GM19193 (cell line): ENCODE measurements around the gene ARRDC5.
A peak's percentile ranks its signal among the peaks of the same experiment; 100 is the strongest.

Source experiments
- POLR2A ChIP-seq: IDR thresholded peaks from 4 replicates; pipeline ENCODE4 v1.6.1; 2011; ENCODE audit not compliant: insufficient read depth, insufficient read length; ENCODE audit errors: extremely low read depth

The ARRDC5 gene

DNA sequence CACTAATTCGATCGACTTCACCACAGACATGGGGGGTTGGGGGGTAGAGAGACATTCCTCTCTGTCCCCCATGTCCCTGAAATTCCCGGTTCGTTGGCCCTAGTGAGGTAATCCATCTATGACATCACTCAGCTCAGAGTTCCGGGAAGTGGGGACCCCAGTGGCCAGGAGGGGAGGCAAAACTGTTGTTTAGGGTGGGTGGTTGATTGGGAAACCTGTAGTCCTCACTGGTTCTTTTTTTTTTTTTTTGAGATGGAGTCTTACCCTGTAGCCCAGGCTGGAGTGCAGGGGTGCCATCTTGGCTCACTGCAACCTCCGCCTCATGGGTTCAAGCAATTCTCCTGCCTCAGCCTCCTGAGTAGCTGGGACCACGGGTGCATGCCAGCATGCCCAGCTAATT, at the start of gene ARRDC5:
Gene ARRDC5, minus strand, starts transcription at position 101 of the 400 bp plus-strand sequence. Its CDS starts 71 bp downstream, at position 30.
- TF ChIP-seq POLR2A, result no peak

GRCh38 chr19:4951656-4952055, 49.0 kb upstream of the ARRDC5 start:
- no peak for TF ChIP-seq POLR2A

GRCh38 chr19:4939466-4939865, 36.8 kb upstream of the ARRDC5 start:
- TF ChIP-seq POLR2A, result no peak

DNA sequence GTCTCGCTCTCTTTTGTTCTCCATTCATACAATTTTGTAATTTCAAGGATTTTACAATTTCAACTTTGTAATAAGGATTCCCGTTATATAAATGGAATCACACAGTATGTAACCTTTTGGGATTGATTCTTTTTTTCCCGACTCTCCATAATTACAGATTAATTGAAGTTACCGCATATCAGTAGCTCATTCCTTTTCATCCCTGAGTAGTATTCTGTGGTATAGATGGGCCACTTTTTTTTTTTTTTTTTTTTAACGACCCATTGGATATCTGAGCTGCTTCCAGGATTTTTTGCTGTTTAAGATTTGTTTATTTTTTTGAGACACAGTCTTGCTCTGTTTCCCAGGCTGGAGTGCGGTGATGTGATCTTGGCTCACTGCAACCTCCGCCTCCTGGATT, 34.4 kb upstream of the ARRDC5 start:
- TF ChIP-seq POLR2A, result no peak

- TF ChIP-seq POLR2A, result no peak
Measured at GRCh38 chr19:4935444-4935843, 32.7 kb upstream of the ARRDC5 start.

- TF ChIP-seq POLR2A, result no peak
Measured at GRCh38 chr19:4933528-4933927, 30.8 kb upstream of the ARRDC5 start.

DNA sequence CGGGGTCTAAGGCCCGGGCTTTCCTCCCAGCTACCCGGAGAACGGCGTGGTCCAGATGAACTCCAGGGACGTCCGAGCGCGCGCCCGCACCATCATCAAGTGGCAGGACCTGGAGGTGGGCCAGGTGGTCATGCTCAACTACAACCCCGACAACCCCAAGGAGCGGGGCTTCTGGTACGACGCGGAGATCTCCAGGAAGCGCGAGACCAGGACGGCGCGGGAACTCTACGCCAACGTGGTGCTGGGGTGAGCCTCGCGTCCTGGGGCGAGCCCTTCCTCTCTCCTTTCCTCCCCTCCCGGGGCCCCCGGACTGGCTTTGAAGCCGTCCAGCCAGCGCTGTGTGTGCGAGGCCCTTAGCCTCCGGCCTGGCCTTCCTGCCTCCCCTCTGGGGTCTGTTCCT, 30.0 kb upstream of the ARRDC5 start:
- TF ChIP-seq POLR2A, result no peak

DNA sequence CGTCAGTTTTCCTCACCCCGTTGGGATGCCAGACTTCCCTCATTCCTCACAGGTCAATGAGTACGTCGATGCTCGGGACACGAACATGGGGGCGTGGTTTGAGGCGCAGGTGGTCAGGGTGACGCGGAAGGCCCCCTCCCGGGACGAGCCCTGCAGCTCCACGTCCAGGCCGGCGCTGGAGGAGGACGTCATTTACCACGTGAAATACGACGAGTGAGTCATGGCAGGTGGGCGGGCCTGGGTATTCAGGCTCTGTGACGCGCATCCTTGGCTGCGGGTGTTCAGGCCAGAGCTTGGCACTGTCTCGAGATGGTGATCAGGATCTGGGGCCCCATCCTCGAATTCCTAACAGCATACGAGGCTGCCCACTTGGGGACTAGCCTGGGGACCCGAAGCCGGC, 28.0 kb upstream of the ARRDC5 start:
- no peak for TF ChIP-seq POLR2A

- no peak for TF ChIP-seq POLR2A
Measured at GRCh38 chr19:4929186-4929585, 26.5 kb upstream of the ARRDC5 start.

DNA sequence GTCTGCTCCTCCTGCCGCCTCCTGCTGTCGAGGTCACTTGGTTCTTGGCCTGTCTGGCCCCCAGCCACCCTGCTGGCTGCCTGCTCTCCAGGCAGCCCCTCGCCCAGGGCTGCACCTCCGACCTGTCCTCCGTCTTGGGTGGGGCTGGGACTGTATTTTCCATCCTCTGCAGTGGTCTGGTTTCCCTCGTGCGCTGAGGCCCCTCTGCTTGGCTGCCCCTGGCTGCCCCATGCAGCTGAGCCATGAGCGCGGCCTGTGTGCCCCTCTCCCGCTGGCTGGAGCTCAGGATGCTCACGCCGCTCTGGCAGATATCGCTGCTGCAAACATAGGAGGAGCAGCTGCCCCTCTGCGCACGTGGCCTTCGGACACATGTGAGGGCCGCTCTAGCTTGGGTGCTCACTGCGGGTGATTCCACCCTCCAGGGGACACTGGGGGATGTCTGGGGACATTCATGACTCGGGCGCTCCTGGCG, 20.6 kb upstream of the ARRDC5 start:
- TF ChIP-seq POLR2A, result no peak

DNA sequence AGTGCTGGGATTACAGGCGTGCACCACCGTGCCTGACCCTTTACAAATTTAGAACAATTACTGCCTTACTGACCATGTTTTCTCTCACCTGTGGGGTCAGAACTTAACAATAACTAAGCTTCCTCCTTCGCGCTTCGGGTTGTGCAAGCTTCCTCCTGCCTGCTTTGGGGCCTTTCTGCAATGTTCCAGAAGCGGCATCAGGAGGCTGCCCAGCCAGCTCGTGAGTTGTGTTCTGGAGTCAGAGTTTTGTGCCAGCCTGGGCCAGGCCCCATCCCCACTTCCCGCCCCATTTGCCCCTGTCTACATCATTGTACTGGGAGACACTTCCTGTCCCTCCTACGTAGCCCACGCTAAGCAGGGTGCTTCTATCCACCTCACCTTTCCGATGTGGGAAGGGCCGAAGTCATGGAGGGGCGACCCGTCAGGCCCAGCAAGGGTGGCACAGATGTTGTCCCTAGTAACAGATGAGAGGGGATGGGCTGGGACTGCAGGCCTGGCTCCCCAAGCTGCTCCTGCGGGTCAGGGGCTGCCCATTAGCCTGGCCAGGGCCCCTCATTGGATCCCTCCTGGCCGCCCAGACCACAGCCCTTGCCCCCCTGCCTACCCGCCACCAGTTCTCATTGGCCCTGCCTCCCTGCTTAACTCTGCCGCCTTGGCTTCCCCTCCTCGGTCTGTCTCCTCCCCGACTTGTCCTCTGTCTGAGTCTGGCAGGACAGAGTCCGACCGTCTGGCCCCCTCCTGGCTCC, 20.0 kb upstream of the ARRDC5 start:
- TF ChIP-seq POLR2A, result no peak

DNA sequence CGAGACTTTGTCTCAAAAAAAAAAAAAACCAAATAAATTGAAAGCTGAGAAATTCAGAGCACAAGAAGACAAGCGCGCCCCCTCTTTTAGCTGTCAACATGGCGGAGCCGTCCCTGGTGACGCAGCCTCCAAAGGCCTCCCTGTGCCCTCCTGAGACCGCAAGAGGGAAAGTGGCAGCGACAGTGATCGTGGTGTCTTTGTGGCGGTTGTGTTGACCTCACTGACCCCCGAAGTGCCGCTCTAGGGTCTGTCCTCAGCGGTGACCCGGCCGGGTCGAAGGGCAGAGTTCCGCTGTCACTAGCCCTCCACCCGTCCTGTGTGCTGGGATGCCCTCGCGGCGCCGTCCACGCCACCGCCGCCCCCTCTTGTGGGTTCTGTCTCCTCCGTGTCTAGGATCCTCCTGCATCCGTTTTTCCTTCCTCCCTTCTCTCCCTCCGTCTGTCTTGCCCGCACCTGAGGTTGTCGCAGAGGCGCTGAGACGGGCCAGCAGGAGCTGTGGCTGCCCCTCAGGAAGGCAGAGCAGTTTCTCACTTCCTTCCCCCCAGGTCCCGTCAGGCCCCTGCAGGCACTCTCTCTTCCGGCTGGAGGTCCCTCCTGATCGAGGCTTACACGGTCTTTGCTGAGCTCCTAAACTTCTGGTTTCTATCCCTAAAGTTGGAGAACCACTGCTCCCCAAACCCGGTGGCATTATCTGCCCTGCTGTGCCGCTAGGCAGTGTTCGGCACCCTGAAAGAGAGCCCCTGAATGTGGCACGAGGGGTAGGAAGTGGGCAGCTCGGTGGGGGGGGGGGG, 13.8 kb upstream of the ARRDC5 start:
- peak; percentile 44 for TF ChIP-seq POLR2A

DNA sequence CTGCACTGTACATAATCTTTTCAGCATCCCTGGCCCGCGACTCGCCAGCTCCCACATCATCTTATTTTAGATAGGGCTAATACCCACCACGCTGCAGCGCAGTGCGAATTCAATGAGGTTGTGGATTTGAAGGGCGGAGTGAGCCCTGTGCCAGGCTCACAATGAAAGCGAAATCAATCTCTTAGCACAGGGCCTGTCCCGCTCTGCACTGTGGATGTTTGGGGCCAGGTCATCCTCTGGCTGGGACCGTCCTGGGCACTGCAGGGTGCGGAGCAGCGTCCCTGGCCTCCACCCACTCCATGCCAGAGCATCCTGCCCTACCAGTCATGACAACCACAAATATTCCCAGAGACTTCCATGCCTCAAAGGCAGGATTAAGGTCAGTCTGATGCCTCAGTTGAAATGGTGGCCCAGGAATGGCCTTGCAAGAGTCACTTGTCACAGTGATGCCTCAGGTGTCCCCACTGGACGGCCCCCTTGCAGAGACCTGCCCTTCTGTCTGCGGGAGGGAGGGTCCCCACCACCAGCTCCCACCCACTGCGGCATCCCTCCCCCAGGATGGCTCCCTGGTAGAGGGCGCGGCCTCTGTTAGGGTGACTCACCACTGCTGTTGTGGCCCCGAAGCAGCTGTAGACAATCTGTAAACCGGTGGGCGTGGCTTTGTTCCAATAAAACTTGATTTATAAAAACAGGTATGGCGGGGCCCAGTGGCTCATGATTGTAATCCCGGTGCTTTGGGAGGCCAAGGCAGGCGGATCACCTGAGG, 12.2 kb upstream of the ARRDC5 start:
- TF ChIP-seq POLR2A, result no peak

- TF ChIP-seq POLR2A, result no peak
Measured at GRCh38 chr19:4913996-4914735, 11.5 kb upstream of the ARRDC5 start.
